NCI-H446 (cell line): ENCODE measurements around the gene RNPEP.
"Not testable (repeated sequence)": the region's sequence is repeated elsewhere in the genome, so short reads cannot be mapped to it uniquely, and the experiment has no call there.

Source experiments
- DNase-seq, 2 experiments: peaks; one replicate each; lab custom pipeline; 2025; lab: John Stamatoyannopoulos, UW

RNPEP gene

DNA sequence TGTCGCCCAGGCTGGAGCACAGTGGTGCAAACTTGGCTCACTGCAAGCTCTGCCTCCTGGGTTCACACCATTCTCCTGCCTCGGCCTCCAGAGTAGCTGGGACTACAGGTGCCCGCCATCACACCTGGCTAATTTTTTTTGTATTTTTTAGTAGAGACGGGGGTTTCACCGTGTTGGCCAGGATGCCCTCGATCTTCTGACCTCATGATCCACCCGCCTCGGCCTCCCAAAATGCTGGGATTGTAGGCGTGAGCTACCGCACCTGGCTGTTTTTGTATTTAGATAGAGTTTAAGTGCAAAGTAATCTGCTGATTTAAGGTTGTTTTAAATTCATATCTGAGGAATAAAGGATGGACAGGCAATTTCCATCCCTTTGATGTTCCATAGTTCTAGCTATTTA lies 20.1 kb upstream of the RNPEP start:
- DNase-seq, result not testable (repeated sequence)

DNA sequence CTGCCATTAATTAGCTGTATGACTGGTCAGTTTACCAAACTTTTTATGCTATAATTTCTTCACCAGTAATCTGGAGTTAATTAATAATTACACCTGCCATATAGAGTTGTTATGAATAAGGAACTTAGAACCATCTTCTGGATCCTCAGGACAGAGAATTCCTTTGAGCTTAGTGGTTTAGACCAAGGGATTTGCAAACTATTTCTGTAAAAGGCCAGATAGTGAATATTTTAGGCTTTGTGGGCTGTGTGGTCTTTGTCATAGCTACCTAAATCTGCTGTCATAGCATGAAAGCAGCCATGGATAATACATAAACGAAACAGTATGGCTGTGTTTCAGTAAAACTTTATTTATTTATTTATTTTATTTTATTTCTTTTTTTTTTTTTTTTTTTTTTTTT lies 18.2 kb upstream of the RNPEP start:
- no peak for DNase-seq

DNA sequence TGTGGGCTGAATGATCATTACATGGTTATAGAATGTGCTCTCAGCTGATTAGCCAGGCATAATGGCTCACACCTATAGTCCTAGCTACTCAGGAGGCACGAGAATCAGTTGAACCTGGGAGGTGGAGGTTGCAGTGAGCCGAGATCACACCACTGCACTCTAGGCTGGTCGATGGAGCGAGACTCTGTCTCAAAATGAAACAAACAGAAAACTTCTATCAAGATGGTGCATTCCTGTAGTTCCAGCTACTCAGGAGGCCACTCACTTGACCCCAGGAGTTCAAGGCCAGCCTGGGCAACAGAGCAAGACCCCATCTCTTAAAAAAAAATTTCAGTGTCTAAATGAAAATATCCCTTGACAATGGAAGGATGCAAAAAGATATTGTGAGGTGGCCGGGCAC lies 16.3 kb upstream of the RNPEP start:
- no peak for DNase-seq

DNA sequence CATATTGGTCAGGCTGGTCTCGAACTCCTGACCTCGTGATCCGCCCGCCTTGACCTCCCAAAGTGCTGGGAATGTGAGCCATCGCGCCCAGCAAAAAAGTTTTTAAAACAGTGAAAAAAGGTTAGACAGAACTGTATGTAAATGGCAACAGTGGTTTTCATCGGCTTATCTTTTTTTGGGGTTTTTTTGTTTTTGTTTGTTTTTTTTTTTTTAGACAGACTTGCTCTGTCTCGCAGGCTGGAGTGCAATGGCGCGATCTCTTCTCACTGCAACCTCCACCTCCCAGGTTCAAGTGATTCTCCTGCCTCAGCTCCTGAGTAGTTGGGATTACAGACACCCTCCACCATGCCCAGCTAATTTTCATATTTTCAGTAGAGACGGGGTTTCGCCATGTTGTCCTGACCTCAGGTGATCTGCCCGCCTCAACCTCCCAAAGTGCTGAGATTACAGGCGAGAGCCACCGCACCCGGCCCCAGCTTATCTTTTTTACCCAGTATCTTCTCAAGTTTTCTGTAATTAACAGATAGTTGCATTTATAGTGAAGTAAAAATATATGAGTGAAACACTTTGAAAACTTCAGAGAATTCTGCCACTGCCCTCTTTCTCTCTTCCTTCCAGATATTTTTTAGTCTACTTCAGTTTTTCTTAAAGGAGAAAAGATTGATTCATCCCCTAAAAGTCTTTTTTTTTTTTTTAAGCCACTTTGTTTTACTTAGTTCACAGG lies 14.1 kb upstream of the RNPEP start:
- DNase-seq, result no peak

DNA sequence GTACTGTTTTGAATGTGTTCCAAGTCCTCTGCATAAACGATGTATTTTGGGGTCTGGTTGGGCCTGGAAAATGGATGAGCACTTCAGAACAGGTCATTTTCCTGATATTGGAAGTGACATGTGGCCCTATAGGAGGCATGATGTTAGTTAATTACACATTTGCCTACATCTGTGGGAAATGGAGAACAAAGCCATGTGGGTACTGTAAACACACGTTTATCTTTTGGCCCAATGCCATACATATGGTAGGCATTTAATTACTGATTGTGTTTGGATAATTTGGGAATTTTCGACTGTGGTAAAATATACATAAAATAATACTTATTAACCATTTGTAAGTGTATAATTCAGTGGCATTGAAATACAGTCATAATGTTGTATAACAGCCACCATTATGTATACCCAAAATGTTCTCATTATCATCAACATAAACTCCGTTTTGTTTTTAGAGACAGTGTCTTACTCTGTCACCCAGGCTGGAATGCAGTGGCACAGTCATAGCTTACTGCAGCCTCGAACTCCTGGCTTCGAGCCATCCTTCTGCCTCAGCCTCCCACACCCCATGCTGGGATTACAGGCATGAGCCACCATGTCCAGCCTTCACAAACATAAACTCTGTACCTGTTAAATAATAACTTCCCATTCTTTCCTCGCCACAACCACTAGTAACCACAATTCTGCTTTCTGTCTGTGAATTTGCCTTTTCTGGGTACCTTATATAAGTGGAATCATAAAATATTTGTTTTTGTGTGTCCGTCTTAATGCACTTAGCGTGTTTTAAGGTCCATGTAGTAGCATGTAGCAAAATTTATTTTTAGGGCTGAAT lies 11.9 kb upstream of the RNPEP start:
- no peak for DNase-seq

DNA sequence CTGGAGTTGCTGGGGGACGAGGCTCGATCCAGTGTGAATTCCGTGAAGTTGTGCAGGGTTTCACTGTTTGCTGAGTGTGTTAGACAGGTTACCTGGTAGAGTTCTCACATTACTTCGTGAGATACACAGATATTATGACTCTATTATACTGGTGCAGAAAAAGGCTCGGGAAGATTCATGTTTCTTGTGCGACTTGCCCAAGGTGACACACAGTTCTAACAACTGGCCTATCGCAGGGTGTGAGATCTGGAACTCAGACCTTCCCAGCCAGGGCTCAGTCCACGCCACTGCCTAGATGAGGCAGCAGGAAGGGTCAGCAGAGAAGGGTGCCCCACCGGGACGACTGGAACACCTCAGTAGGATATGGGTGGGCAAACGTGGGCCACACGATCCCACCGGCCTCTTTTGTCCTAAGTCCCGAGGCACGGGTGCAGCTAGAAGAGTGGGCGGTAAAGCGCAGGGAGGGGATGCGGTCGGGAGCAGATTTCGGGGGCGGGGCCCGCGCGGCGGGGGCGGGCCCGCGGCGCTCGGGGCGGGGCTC lies 296 bp upstream of the RNPEP start:
- DNase-seq, result peak in 1 of 2 experiments; percentile 63

DNA sequence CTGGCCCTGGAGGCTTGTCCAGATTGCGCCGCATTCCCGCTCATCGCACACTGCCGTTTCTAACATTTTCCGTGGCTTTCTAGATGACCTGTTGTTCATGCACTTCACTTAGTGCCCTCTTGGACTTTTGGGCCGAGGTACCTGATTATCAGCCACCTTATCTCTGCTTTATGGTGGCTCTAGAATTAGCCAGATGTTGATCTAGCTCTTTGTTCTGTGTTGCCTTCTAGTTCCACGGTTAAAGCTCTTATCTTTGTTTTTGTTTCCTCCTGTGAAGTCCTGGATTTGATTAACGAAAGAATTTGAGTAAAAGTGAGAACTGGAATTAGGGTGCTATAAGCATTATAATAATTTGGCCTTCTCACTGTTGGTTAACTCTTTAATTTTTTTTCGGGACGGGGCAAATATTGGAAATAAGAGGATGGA lies 945 bp downstream of the RNPEP start:
- no peak for DNase-seq

DNA sequence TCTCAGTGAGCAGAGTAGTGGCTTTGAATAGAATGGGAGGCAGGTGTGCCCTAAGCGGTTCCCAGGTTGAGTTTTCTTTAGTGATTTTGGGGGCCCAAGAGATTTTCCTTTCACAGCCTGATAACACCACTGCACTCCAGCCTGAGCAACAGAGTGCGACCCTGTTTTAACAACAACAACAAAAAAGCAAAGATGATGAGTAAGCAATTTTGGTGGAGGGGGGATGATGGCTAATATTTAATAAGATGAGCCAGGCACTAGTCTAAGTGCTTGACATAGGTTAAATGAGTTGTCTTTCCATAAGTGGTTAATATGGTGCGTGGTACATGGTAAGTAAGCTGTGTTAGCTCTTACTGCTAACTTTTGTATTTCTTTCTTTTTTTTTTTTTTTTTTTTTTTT lies 2.0 kb downstream of the RNPEP start:
- no peak for DNase-seq

DNA sequence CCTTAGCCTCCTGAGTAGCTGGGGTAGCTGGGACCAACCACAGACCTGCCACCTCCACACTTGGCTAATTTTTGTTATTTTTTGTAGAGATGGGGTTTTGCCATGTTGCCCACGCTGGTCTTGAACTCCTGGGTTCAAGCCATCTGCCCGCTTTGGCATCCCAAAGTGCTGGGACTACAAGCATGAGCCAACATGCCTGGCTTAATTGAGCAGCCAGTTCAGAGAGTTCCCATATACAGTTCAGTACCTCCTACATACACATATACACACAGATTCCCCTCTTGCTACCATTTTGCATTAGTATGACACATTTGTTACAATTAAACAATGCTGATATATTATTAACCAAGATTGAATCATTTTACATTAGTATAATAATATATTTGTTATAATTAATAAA lies 2.9 kb downstream of the RNPEP start:
- DNase-seq, result peak in 1 of 2 experiments; percentile 29

DNA sequence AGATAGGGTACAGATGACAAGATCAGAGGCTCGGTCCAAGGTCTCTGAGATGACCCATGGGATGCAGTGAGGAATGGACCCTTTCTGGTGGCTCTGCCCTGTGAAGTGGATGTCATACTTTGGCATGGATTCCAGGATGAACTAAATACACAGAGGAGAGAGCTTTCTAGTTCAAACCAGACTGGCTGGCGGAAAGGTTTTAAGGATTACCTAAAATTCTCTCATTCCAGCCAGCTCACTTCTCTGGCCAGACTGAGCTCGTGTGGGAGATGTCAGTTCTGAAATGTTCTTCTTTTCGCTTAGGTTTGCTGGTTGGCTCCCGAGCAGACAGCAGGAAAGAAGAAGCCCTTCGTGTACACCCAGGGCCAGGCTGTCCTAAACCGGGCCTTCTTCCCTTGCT lies 6.2 kb downstream of the RNPEP start:
- DNase-seq, result no peak

DNA sequence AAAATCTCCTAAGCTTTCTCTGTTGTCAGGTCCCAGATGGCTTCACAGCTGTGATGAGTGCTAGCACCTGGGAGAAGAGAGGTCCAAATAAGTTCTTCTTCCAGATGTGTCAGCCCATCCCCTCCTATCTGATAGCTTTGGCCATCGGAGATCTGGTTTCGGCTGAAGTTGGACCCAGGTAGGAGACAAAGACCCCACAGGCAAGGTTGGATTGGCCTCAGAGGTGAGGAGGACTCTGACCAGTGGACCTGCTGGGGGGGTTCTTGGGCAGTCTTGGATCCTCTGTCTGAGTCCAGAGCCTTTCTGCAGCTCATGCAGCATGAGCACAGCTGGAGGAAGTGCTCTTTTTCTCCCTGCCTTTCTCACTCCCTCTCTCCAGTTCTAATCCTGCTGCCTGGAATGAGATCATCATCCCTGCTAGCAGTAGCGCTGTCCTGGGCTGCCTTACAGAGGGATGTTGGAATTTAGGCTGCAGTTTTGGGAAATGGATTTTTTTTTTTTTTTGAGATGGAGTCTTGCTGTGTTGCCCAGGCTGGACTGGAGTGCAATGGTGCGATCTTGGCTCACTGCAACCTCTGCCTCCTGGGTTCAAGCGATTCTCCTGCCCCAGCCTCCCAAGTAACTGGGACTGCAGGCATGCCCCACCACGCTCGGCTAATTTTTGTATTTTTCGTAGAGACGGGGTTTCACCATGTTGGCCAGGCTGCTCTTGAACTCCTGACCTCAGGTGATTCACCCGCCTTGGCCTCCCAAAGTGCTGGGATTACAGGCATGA lies 7.1 kb downstream of the RNPEP start:
- no peak for DNase-seq

DNA sequence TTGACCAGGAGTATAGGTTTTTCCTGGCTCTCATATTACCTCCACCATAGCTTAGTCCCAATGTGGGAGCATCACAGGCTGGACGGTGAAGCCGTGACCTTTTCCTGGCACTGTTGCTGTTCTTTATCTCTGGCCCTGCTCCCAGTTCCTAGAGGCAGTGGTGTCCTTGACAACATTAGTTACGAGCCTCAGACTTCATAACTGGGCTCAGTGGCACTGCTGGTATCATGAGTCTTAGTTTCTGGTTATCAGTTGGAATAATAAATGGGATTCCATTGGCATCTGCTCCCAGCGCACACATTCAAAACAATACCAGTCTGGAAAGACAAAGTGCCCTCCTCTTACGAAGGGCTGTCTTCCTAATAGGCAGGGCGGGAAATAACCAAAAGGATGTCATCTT lies 8.0 kb downstream of the RNPEP start:
- no peak for DNase-seq

DNA sequence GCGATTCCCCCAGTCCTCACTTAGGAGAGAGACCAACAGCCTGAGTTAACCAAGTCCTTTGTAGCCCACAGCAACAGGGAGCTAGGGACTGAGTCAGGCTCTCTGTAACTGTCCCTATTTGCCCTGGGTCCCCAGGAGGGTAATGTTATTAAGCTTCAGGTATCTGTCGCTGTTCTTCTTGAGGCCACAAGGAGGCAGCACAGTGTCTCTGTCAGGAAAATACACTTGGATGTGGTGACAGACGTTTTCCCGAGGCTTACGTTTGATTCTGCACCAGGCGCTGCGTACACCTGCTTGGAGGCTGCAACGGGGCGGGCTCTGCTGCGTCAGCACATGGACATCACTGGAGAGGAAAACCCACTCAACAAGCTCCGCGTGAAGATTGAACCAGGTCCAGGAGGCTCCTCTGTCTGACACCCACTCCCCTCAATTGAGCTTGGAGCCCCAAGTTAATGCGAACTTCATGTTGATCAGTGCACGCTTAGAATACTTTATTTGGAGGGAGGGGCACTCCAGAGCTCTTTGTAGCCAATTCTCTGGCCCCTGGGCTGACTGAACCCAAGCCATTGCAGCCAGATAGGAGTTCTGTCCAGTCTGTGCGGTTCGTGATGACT lies 17.3 kb downstream of the RNPEP start:
- DNase-seq, result peak; percentile 7 to 42

DNA sequence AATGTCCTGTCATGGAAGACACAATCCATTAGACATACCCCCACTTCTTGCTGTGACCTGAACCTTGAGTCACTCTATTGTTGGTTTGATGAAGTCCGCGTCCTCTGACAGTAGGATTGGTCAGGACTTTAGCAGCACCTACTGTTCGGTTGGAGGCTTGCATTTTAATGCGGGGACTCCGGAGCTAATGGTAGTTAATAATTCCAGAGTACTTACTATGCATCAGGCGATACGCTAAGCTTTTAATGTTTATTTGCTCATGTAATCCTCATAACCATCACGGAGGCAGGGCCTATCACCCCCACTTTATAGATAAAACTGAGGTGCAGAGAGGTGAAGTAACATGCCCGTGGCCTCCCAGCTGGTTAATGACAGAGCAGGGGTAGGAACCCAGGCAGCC lies 20.1 kb downstream of the RNPEP start:
- no peak for DNase-seq

DNA sequence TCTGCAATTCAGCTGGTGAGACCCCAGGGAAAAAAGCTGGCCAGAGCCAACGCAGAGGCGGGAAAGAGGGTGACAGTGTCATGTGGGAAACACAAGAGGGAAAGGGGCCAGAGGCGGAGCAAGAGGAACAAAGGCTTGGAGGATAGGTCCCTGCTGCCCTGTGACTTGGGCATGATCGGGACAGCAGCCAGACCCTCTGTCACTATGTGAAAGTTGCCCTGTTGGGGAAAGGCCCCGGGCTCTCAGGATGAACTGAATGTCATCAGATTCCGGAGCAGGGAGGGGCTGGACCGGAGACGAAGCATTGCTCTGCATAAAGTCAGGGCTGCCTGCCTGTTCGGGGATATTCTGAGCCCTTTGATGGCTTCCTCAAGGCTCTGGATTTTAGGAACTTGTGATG lies 22.3 kb downstream of the RNPEP start:
- DNase-seq, result no peak

DNA sequence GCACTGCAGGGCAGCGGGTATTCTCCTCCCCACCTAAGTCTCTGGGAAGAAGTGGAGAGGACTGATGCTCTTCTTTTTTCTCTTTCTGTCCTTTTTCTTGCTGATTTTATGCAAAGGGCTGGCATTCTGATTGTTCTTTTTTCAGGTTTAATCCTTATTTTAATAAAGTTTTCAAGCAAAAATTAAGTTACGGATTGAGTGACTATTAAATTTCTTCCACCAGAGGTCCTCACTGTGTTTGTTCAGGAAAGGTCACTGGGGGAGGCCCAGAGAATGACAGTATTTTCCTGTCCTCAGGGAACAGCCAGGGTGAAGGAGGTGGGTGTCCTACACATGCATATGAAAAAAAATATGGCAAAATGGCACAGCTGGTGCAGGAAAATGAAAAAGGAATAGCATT lies 23.5 kb downstream of the RNPEP start:
- no peak for DNase-seq

DNA sequence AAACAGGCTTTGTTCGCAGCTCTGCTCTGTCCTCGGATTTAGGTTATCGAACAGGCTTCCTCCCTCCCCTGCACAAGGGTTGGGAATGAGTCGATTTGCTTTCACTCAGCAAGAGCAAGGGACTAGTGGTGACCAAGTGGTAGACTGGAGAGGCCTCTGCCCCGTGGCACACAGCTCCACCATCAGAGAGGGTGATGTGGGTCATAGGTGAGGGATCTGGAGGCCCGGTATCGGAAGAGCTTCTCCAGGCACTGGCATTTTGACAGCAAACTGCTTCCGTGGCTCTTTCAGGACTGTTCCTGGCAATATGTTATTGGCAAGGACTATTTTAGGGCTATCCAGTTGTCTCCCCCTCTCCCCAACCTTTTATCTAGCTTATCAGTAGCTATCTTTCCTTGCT lies 24.9 kb downstream of the RNPEP start:
- DNase-seq, result no peak

DNA sequence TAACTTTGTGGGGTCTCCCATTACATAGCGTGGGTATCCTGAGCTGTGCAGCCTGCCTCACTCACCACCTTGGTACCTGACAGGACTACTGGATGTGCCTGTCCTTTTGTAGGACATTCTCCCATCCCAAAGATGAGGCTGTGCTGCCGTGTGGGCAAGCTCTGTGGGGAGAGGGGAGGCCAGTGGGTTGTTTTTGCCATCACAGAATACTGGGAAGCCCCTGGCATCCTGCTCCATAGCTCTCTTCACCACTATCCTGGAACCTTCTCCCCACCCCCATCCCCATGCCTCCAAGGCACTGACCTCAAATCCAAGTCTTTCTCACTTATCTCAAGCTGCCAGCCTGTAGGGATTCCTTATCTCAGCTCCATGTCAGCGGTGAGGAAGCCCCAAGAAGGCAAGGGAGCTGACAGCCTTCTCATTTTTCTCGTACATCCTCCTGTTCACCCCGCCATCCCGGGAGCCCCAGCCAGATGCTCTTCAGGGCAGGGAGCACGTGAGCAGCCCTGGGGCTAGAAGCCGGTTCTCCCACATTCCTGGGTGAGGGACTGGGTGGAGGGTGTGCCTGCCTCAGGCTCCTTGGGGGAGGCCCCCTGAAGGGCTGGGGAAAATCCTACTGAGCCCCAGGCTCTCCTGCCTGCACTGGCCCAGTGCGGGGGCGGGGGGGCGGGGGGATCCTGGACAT lies 25.5 kb downstream of the RNPEP start:
- DNase-seq, result no peak

DNA sequence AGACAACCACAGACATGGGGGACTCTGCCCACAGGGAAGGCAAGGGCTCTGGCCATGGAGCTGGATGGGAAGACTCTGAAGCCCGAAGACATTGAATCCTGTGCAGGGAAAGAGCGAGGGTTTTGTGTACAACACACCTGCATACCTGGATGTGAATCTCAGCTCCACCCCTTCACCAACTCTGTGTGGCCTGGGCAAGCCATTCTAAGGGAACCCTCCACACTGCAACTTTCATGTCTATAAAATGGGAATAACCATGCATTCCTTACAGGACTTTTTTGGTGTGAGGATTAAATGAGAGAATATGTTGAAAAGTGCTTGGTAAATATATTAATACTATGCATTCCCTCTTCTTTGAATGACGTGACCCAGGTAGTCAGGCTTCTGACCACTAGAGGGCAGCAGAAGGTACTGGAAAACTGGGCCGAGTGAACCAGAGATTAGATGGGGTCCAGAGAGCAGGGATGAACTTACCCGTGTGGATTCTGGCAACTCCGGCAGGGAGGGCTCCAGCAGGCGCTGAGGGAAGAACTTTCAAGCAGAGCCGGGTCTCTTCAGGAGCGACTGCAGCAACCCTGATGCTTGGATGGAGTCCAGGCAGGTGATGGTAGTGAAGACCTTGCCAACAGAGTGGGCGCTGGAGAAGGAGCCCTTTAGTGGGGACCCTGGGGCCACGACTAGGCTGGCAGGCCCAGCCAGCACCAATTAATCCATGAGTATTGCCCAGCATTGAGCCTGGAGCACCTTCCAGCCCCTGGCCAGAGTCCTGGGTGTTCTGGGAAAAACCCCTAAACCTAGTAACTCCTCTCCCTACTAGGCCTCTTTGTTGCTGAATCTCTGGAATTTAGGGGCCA lies 27.1 kb downstream of the RNPEP start:
- DNase-seq, result peak; percentile 64 to 82
